GM12878 (cell line): ENCODE results near the gene NT5DC4. TPM values are rescaled to one million over a fixed set of nuclear protein-coding genes. Genes with fewer than 3 reads are reported as not detected.

Source experiments
- NR2C2 ChIP-seq: IDR thresholded peaks from 2 replicates; pipeline ENCODE4 v1.6.1; 2011; ENCODE audit warnings: borderline replicate concordance, low read depth; ENCODE audit not compliant: control insufficient read depth, insufficient read length
- POLR2AphosphoS5 ChIP-seq: IDR thresholded peaks from 2 replicates; pipeline ENCODE4 v1.6.1; 2011; ENCODE audit warnings: mild to moderate bottlenecking, low read length, inconsistent platforms
- polyA plus RNA-seq, 11 experiments: library from polyadenylated mRNA; depleted of rRNA in 4 of 11; unstranded in 6 of 11; stranded (reverse) in 5 of 11; fragments of >200 nt; fragmentation: Nextera tagmentation in 4 of 11; fragmentation: Illumina TruSeq in 1 of 11; extraction: Ambion mirVana in 4 of 11; extraction: Trizol in 1 of 11; gene quantifications; 1 replicate in 1 of 11; 2 replicates in 10 of 11; pipeline versions ENCODE4 v1.2.1 to v1.2.3, GENCODE V29; 2011 to 2016; ENCODE audit warnings: inconsistent platforms in 2 of 11, missing spikeins in 2 of 11, low read depth in 1 of 11
- total RNA-seq, 4 experiments: library from RNA; depleted of rRNA in 3 of 4; stranded (reverse); fragments of >200 nt in 3 of 4; fragmentation: Illumina TruSeq in 1 of 4; extraction: Trizol in 1 of 4; gene quantifications; 2 replicates each; pipeline versions ENCODE4 v1.2.1 to v1.2.3, GENCODE V29; 2013 to 2021
- TF ChIP-seq, protein P1 (sequence below): fragments of 450-650 bp; formaldehyde crosslinking; IDR thresholded peaks from 2 replicates; pipeline ENCODE4 v1.4.0; 2020; ENCODE audit warnings: mild to moderate bottlenecking, moderate library complexity
- TF ChIP-seq, protein P2 (sequence below), 3 experiments: IDR thresholded peaks in 2 of 3; conservative IDR thresholded peaks in 1 of 3; 2 replicates each; pipeline ENCODE4 v1.5.1; 2011; ENCODE audit warnings: low read depth in 3 of 3, low read length in 3 of 3, mild to moderate bottlenecking in 3 of 3, control low read depth in 2 of 3, moderate library complexity in 2 of 3, inconsistent platforms in 1 of 3, mixed read lengths in 1 of 3; ENCODE audit not compliant: control insufficient read depth in 2 of 3, insufficient read depth in 1 of 3; ENCODE audit errors: extremely low read depth in 1 of 3

Gene NT5DC4
- total and polyA plus RNA-seq, 10 of the 15 experiments (the other 5 are each of a cell fraction or from before 2014, with no cell fraction given): 0.04 to 2.6 (median 0.32) TPM; not detected in 2

DNA sequence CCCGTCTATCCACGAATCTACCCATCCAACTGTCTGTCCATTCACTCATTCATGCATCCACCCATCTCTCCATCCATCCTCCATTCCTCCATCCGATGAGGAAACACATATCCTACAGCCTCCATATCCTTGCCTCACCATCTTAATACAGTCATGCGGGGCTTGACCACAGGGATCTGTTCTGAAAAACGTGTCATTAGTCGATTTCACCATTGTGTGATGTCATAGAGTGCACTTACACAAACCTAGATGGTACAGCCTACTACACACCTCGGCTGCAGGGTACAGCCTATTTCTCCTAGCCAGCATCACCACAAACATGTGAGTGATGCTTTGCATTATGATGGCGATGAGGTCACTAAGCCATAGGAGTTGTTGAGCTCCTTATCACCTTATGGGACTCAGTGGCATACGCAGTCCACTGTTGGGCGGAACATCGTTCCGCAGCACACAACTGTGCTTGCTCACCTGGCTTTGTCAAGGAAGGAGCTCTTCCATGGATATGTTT lies 1.9 kb upstream of the NT5DC4 start (continued):
- TF ChIP-seq, protein P1, sequence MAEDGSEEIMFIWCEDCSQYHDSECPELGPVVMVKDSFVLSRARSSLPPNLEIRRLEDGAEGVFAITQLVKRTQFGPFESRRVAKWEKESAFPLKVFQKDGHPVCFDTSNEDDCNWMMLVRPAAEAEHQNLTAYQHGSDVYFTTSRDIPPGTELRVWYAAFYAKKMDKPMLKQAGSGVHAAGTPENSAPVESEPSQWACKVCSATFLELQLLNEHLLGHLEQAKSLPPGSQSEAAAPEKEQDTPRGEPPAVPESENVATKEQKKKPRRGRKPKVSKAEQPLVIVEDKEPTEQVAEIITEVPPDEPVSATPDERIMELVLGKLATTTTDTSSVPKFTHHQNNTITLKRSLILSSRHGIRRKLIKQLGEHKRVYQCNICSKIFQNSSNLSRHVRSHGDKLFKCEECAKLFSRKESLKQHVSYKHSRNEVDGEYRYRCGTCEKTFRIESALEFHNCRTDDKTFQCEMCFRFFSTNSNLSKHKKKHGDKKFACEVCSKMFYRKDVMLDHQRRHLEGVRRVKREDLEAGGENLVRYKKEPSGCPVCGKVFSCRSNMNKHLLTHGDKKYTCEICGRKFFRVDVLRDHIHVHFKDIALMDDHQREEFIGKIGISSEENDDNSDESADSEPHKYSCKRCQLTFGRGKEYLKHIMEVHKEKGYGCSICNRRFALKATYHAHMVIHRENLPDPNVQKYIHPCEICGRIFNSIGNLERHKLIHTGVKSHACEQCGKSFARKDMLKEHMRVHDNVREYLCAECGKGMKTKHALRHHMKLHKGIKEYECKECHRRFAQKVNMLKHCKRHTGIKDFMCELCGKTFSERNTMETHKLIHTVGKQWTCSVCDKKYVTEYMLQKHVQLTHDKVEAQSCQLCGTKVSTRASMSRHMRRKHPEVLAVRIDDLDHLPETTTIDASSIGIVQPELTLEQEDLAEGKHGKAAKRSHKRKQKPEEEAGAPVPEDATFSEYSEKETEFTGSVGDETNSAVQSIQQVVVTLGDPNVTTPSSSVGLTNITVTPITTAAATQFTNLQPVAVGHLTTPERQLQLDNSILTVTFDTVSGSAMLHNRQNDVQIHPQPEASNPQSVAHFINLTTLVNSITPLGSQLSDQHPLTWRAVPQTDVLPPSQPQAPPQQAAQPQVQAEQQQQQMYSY (CRISPR knock-in tag): no peak
- TF ChIP-seq NR2C2 (no peak), POLR2AphosphoS5 (no peak)
- TF ChIP-seq, protein P2, sequence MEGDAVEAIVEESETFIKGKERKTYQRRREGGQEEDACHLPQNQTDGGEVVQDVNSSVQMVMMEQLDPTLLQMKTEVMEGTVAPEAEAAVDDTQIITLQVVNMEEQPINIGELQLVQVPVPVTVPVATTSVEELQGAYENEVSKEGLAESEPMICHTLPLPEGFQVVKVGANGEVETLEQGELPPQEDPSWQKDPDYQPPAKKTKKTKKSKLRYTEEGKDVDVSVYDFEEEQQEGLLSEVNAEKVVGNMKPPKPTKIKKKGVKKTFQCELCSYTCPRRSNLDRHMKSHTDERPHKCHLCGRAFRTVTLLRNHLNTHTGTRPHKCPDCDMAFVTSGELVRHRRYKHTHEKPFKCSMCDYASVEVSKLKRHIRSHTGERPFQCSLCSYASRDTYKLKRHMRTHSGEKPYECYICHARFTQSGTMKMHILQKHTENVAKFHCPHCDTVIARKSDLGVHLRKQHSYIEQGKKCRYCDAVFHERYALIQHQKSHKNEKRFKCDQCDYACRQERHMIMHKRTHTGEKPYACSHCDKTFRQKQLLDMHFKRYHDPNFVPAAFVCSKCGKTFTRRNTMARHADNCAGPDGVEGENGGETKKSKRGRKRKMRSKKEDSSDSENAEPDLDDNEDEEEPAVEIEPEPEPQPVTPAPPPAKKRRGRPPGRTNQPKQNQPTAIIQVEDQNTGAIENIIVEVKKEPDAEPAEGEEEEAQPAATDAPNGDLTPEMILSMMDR (IDR thresholded peaks at IDR 0.05 in 2 of 3, conservative IDR thresholded peaks at IDR 0.05 in 1 of 3; ENCODE audit: control insufficient read depth in 2 of 3, extremely low read depth in 1 of 3, insufficient read depth in 1 of 3, low read depth in 3 of 3, low read length in 3 of 3): no peak
